Activated naive CD8-positive, alpha-beta T cell (primary cell): ENCODE results near the gene RAB2B.

Experiments
- H3K27ac Mint-ChIP-seq: one replicate; pipeline ENCODE4 v1.8.0; 2021; ENCODE audit warnings: mixed read lengths
- H3K27me3 Mint-ChIP-seq: one replicate; pipeline ENCODE4 v1.8.0; 2021; ENCODE audit warnings: mixed read lengths
- H3K36me3 Mint-ChIP-seq: one replicate; pipeline ENCODE4 v1.8.0; 2021; ENCODE audit warnings: mixed read lengths
- H3K4me1 Mint-ChIP-seq: one replicate; pipeline ENCODE4 v1.8.0; 2021; ENCODE audit warnings: low read depth, mixed read lengths
- H3K4me3 Mint-ChIP-seq: one replicate; pipeline ENCODE4 v1.8.0; 2021; ENCODE audit warnings: mild to moderate bottlenecking, mixed read lengths
- H3K9me3 Mint-ChIP-seq: one replicate; pipeline ENCODE4 v1.8.0; 2021; ENCODE audit warnings: low read depth, mixed read lengths

RAB2B gene

GRCh38 chr14:21476925-21477681 lies at the start of gene RAB2B, which contains the start of gene TOX4:
Gene RAB2B, minus strand, starts transcription at chr14:21476959. Its CDS starts 87 bp downstream, at chr14:21476872.
Gene TOX4, plus strand, starts transcription at chr14:21477195. Its CDS starts 84 bp downstream, at chr14:21477279.
- Mint-ChIP-seq H3K4me3 (peak within 1 kb of the TSS; percentile 100), H3K27me3 (no peaks in the 10 kb centered on the region), H3K4me1 (peaks cover 42% of the 10 kb centered on the region), H3K9me3 (no peaks in the 10 kb centered on the region), H3K27ac (peak within 1 kb of the TSS; percentile 99), H3K36me3 (peaks cover 7% of the 10 kb centered on the region)

DNA sequence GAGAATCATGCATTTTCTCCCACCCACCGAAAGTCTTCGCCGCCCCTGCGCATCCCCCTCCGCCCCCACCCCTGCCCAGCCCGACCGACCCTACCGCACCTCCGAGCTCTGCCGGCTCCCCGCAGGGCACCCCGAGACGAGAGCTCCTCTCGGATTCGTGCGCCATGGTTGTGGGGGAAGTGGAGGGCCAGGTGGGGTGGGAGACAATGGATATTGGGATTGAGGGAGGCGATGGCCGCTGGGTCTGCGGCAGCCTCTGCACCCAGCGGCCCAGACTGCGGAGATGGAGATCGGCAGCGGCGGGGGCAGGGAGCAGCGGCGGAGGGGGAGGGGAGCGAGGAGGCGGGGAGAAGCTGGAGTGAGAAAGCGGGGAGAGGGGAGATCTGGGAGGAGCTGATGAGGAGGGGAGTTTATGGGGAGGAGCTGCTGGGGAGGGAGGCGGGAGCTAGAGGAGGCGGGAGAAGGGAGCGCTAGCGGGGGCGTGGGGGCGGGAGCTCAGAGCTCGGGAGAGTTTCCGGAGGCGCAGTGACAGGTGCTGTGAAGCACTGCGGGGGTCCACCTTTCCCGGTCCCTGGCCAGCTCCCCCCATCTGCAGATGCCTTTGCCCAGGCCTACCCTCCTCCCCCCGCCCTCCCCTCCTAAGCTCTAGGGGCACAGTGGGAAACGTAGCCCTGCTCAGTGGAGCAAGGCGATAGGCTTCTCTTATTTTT lies 49.4 kb upstream of the RAB2B start, which contains the start of gene SALL2:
TSS of gene SALL2 (minus strand) at position 385 of the 710 bp plus-strand sequence. CDS start at position 166, 219 bp downstream.
- peak within 1 kb of the TSS; percentile 77 for H3K27ac Mint-ChIP-seq
- no peaks in the 10 kb centered on the region for H3K27me3 Mint-ChIP-seq
- H3K4me3 Mint-ChIP-seq: peak within 1 kb of the TSS; percentile 87
- H3K36me3 Mint-ChIP-seq: peaks cover 1% of the 10 kb centered on the region
- H3K4me1 Mint-ChIP-seq: peaks cover 16% of the 10 kb centered on the region
- H3K9me3 Mint-ChIP-seq: no peaks in the 10 kb centered on the region

DNA sequence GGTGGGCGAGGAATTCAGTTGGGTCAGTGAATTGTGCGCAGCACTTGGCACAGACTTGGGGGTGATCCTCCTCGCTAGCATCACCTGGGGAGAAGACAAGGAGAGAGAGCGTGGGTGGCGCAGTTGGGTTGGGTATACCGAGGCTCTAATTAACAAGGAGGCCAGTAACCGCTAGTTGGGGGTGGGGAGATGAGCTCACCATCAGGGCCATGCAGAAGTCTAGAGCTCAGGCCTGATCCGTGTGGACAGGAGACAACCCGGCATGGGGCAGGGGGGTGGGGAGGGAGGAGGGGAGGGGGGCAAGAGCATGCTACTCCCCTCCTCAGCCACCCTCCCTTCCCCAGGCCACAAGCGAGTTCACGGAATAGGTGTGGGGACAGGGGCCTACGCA lies 48.8 kb upstream of the RAB2B start:
- Mint-ChIP-seq H3K27me3 (no peaks in the 10 kb centered on the region), H3K4me3 (peak overlapping the region; percentile 87), H3K4me1 (peaks cover 17% of the 10 kb centered on the region), H3K36me3 (peaks cover 3% of the 10 kb centered on the region), H3K9me3 (no peaks in the 10 kb centered on the region), H3K27ac (peak overlapping the region; percentile 68)

DNA sequence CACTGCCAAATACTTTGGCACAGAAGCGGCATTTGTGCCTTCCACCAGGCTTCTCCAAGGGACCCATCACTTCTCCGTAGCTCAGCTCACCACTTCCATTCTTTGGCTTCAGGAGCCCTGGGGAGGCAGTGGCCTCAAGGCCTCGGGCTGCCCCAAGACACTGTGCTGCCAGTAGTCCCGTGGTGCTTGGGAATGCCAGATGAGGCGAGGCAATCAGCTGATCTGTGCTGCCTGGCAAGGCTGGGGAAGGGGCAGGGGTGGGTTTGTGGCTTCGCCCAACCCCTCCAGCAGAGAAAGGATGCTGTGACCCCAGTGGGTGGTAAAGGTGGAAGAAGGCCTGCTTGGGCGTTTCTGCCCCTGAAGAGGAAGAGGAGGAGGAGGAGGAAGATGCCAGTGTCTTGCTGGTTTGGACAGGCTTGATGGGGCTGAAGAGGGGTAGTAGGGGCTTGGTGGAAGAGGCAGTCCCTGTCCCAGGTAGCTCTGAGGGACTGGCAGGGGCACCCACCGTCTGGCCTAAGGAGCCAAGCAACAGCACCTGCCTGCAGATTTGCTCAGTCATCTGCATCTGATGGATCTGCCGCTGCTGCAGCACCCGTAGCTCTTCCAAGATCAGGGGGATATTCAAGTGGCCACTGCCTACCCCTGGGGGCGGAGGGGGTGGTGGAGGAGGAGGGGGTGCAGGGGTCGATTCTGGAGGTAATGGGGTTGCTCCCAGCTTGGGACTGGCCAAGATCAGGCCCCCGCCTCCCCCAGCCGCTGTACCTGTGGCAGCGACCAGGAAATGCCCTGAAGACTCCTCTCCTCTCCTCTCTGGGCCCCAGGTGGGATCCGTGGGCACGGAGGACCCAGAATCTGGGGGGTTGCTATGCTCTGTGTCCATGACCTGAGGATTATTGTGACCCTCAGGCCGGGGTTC lies 48.1 kb upstream of the RAB2B start:
- Mint-ChIP-seq H3K27ac (peak overlapping the region; percentile 68), H3K27me3 (no peaks in the 10 kb centered on the region), H3K4me1 (peaks cover 18% of the 10 kb centered on the region), H3K4me3 (peak overlapping the region; percentile 87), H3K36me3 (peaks cover 3% of the 10 kb centered on the region), H3K9me3 (no peaks in the 10 kb centered on the region)

GRCh38 chr14:21523203-21523602 lies 46.4 kb upstream of the RAB2B start:
- H3K27ac Mint-ChIP-seq: no peak overlapping the region
- no peaks in the 10 kb centered on the region for H3K9me3 Mint-ChIP-seq
- H3K27me3 Mint-ChIP-seq: no peaks in the 10 kb centered on the region
- H3K36me3 Mint-ChIP-seq: peaks cover 3% of the 10 kb centered on the region
- H3K4me3 Mint-ChIP-seq: no peak overlapping the region
- peaks cover 18% of the 10 kb centered on the region for H3K4me1 Mint-ChIP-seq

DNA sequence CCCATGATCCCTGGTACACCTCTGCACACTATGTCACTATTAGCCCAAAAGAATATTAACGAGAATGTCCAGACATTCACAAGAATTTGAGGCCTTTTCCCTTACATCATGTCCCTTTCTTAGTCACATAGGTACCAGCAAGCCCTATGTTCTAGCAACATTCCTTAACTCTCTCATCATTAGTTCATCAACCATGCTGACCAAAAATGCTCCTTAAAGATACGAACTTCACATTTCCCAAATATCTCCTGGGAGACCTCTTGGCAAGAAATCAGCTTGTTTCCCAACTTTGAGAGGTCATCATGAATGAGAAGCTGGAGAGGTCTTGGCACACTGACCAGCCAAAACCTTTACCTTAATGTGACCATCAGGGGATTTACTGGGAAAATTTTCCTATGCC lies 44.7 kb upstream of the RAB2B start:
- H3K4me1 Mint-ChIP-seq: peaks cover 8% of the 10 kb centered on the region
- H3K27ac Mint-ChIP-seq: no peak overlapping the region
- H3K27me3 Mint-ChIP-seq: no peaks in the 10 kb centered on the region

GRCh38 chr14:21520767-21521166 lies 44.0 kb upstream of the RAB2B start:
- Mint-ChIP-seq H3K4me1 (peaks cover 8% of the 10 kb centered on the region), H3K4me3 (no peak overlapping the region)

More for the DNA sequence above, 44.7 kb upstream of the RAB2B start:
- Mint-ChIP-seq H3K36me3 (peaks cover 3% of the 10 kb centered on the region), H3K9me3 (no peaks in the 10 kb centered on the region), H3K4me3 (no peak overlapping the region)

GRCh38 chr14:21518725-21519124 lies 42.0 kb upstream of the RAB2B start:
- Mint-ChIP-seq H3K4me1 (peaks cover 2% of the 10 kb centered on the region), H3K36me3 (peaks cover 3% of the 10 kb centered on the region), H3K4me3 (no peak overlapping the region), H3K27ac (no peak overlapping the region), H3K9me3 (no peaks in the 10 kb centered on the region), H3K27me3 (no peaks in the 10 kb centered on the region)

More at GRCh38 chr14:21520767-21521166, 44.0 kb upstream of the RAB2B start:
- Mint-ChIP-seq H3K36me3 (peaks cover 3% of the 10 kb centered on the region), H3K27ac (no peak overlapping the region), H3K9me3 (no peaks in the 10 kb centered on the region), H3K27me3 (no peaks in the 10 kb centered on the region)

DNA sequence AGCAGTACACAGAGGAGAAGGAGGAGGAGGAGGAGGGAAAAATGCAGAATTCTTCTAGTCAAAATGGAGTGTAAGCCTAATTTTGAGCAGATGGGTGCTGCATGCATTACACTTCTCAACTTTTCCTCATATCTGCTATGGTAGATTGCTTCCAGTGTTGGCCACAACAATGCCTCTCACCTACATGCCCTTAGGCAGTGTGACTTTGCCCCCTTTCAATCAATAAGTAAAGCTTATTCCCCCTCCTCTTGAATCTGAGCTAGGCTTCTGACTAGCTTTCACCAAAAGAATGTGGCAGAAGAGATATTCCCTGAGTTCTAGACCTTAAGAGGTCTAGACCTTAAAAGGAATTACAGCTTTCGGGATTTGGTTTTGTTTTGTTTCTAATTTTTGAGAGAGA lies 37.6 kb upstream of the RAB2B start:
- Mint-ChIP-seq H3K4me3 (no peak overlapping the region), H3K27me3 (no peaks in the 10 kb centered on the region), H3K9me3 (no peaks in the 10 kb centered on the region), H3K27ac (no peak overlapping the region), H3K36me3 (peaks cover 6% of the 10 kb centered on the region), H3K4me1 (peaks cover 19% of the 10 kb centered on the region)

- Mint-ChIP-seq H3K9me3 (no peaks in the 10 kb centered on the region), H3K27ac (peak within 1 kb of the TSS; percentile 99), H3K4me1 (peaks cover 41% of the 10 kb centered on the region)
Observed at GRCh38 chr14:21510735-21511657, 34.2 kb upstream of the RAB2B start, which contains the start of gene METTL3. Gene METTL3, minus strand, starts transcription at chr14:21511340. Its CDS starts 117 bp downstream, at chr14:21511223.

GRCh38 chr14:21509432-21510143 lies 32.8 kb upstream of the RAB2B start:
- peaks cover 52% of the 10 kb centered on the region for H3K4me1 Mint-ChIP-seq
- H3K9me3 Mint-ChIP-seq: no peaks in the 10 kb centered on the region

More at GRCh38 chr14:21510735-21511657, 34.2 kb upstream of the RAB2B start, which contains the start of gene METTL3:
- Mint-ChIP-seq H3K36me3 (peaks cover 8% of the 10 kb centered on the region), H3K4me3 (peak within 1 kb of the TSS; percentile 97), H3K27me3 (no peaks in the 10 kb centered on the region)

GRCh38 chr14:21506557-21506956 lies 29.8 kb upstream of the RAB2B start:
- Mint-ChIP-seq H3K4me3 (no peak overlapping the region), H3K36me3 (peaks cover 8% of the 10 kb centered on the region), H3K27ac (no peak overlapping the region), H3K4me1 (peaks cover 55% of the 10 kb centered on the region), H3K27me3 (no peaks in the 10 kb centered on the region), H3K9me3 (no peaks in the 10 kb centered on the region)

More at GRCh38 chr14:21509432-21510143, 32.8 kb upstream of the RAB2B start:
- Mint-ChIP-seq H3K36me3 (peaks cover 8% of the 10 kb centered on the region), H3K27me3 (no peaks in the 10 kb centered on the region), H3K4me3 (peak overlapping the region; percentile 97), H3K27ac (peak overlapping the region; percentile 99)

GRCh38 chr14:21505012-21505553 lies 28.3 kb upstream of the RAB2B start:
- Mint-ChIP-seq H3K27ac (peak overlapping the region; percentile 86), H3K27me3 (no peaks in the 10 kb centered on the region), H3K36me3 (peaks cover 7% of the 10 kb centered on the region), H3K9me3 (no peaks in the 10 kb centered on the region), H3K4me3 (peak overlapping the region; percentile 73), H3K4me1 (peaks cover 59% of the 10 kb centered on the region)
